Body of pancreas (tissue), 4 donors: Measurements from ENCODE around the gene SLC17A2.

Experiments used
- CTCF ChIP-seq, 7 experiments: fragments of 450-650 bp in 4 of 7; fragments of 200-600 bp in 3 of 7; sonication (generic) in 3 of 7; IDR thresholded peaks; one replicate each; pipeline ENCODE4 v1.5.1; 2016 to 2019; ENCODE audit warnings: antibody characterized with exemption in 7 of 7
- POLR2A ChIP-seq, 3 donors: fragments of 450-650 bp; IDR thresholded peaks; one replicate each; pipeline ENCODE4 v1.6.1; 2016; ENCODE audit warnings: antibody characterized with exemption in 3 of 3, mild to moderate bottlenecking in 2 of 3

GRCh38 chr6:25875926-25876602 is 54.4 kb downstream of the SLC17A2 start:
- TF ChIP-seq CTCF (IDR thresholded peaks at IDR 0.05) (no peak), POLR2A (IDR thresholded peaks at IDR 0.05) (no peak)
